Left colon (tissue), 2 donors: ENCODE results near the gene CYB561D2. TPM values are rescaled to one million over a fixed set of nuclear protein-coding genes. Genes with fewer than 3 reads are reported as not detected.
A peak's percentile ranks its signal among the peaks of the same experiment; 100 is the strongest.

Source experiments
- ATAC-seq: fragments of 200-7000 bp; cut with Tn5 transposase; one replicate; pipeline ENCODE4 v1.9.1; 2020; ENCODE audit warnings: mild to moderate bottlenecking, moderate library complexity
- DNase-seq, 2 donors: peaks; one replicate each; pipeline ENCODE4 v3.0.0-alpha.2; 2020
- intact Hi-C, 2 donors: fragments of 100-400 bp; cut with DNase I in 1 of 2; cut with micrococcal nuclease in 1 of 2; formaldehyde crosslinking; loops; one replicate each; pipeline versions ENCODE4 v1.11.2 to v1.14.0; 2022; cut with DNase I, micrococcal nuclease
- total RNA-seq, 2 donors: library from RNA; stranded (reverse); fragmentation: NEBNext Ultra II Directional; extraction: Animal tissue kit (Norgen Biotek cat#: 25700); gene quantifications; one replicate each; pipeline ENCODE4 v1.2.1, GENCODE V29; 2021
- donor health status: DM: no; HTN: no; CAD: no.
- donor health status: DM: yes; HTN: yes; CAD: no.

CYB561D2 gene
- total RNA-seq, 2 donors from 2014 or later = 35.8 to 36.9 TPM

GRCh38 chr3:50356553-50356952 is 5.9 kb downstream of the CYB561D2 start:
- DNase-seq (peak; percentile 79 to 91), ATAC-seq (peak; percentile 67)
- intact Hi-C loops = loop anchor here in 1 of 2 donors (10.0 kb wide), 1 partner anchor 198 kb away; no protein-coding TSS in a partner anchor

- DNase-seq (no peak), ATAC-seq (no peak)
- intact Hi-C loops = loop anchor here in 1 of 2 donors (10.0 kb wide), 1 partner anchor 197 kb away; no protein-coding TSS in a partner anchor
These were observed 6.8 kb downstream of the CYB561D2 start for GRCh38 chr3:50357481-50357880.

GRCh38 chr3:50358355-50358910 is 7.8 kb downstream of the CYB561D2 start:
- intact Hi-C loops = loop anchor here in 1 of 2 donors (10.0 kb wide), 1 partner anchor 196 kb away; no protein-coding TSS in a partner anchor
- DNase-seq (no peak), ATAC-seq (peak; percentile 1)

GRCh38 chr3:50358911-50359759 is 8.5 kb downstream of the CYB561D2 start, which contains the start of gene TMEM115:
TSS of gene TMEM115 (minus strand) at chr3:50359521. CDS start at chr3:50359063, 458 bp downstream.
- peak; percentile 87 for ATAC-seq
- intact Hi-C loops = loop anchor here in 1 of 2 donors (10.0 kb wide), 1 partner anchor 196 kb away; no protein-coding TSS in a partner anchor

GRCh38 chr3:50359760-50360110 is 9.1 kb downstream of the CYB561D2 start:
- intact Hi-C loops = loop anchor here in 1 of 2 donors (10.0 kb wide), 2 partner anchors 175 to 195 kb away; no protein-coding TSS in a partner anchor
- no peak for ATAC-seq
- no peak for DNase-seq

More at GRCh38 chr3:50358911-50359759, 8.5 kb downstream of the CYB561D2 start, which contains the start of gene TMEM115:
- peak; percentile 95 to 99 for DNase-seq

GRCh38 chr3:50364573-50365079 is 14.0 kb downstream of the CYB561D2 start:
- ATAC-seq (peak; percentile 35), DNase-seq (peak in 1 of 2 donors; percentile 63)
- intact Hi-C loops = loop anchor here in 1 of 2 donors (10.0 kb wide), 1 partner anchor 170 kb away; no protein-coding TSS in a partner anchor

- DNase-seq (peak; percentile 95 to 96), ATAC-seq (peak; percentile 91)
- intact Hi-C loops = loop anchor here in 1 of 2 donors (10.0 kb wide), 1 partner anchor 170 kb away; no protein-coding TSS in a partner anchor
These were observed 14.6 kb downstream of the CYB561D2 start for GRCh38 chr3:50365080-50365841.

GRCh38 chr3:50365842-50366220 is 15.2 kb downstream of the CYB561D2 start:
- ATAC-seq (no peak), DNase-seq (no peak)
- intact Hi-C loops = loop anchor here in 1 of 2 donors (10.0 kb wide), 1 partner anchor 169 kb away; no protein-coding TSS in a partner anchor

- ATAC-seq = no peak
- intact Hi-C loops = loop anchor here in 1 of 2 donors (10.0 kb wide), 1 partner anchor 166 kb away; no protein-coding TSS in a partner anchor
- no peak for DNase-seq
These were observed 18.5 kb downstream of the CYB561D2 start for GRCh38 chr3:50369012-50369670.

GRCh38 chr3:50370594-50370993 is 19.9 kb downstream of the CYB561D2 start:
- DNase-seq (no peak), ATAC-seq (no peak)
- intact Hi-C loops = no loop called here

GRCh38 chr3:50371133-50371685 is 20.5 kb downstream of the CYB561D2 start:
- DNase-seq (no peak), ATAC-seq (no peak)
- intact Hi-C loops = no loop called here

GRCh38 chr3:50372349-50372748 is 21.7 kb downstream of the CYB561D2 start:
- intact Hi-C loops = no loop called here
- peak; percentile 86 for ATAC-seq
- peak; percentile 62 to 78 for DNase-seq

- intact Hi-C loops = no loop called here
- DNase-seq = no peak
- ATAC-seq = no peak
These were observed 22.7 kb downstream of the CYB561D2 start for GRCh38 chr3:50373146-50374051.

- intact Hi-C loops = no loop called here
- ATAC-seq (no peak), DNase-seq (no peak)
These were observed 23.9 kb downstream of the CYB561D2 start for GRCh38 chr3:50374363-50375257.

- no peak for ATAC-seq
- DNase-seq = no peak
- intact Hi-C loops = no loop called here
These were observed 24.7 kb downstream of the CYB561D2 start for GRCh38 chr3:50375258-50375931.
